ENCODE results near the gene KLHL30. TPM values are rescaled to one million over a fixed set of nuclear protein-coding genes. Genes with fewer than 3 reads are reported as not detected.

Gene KLHL30
- total RNA-seq, 1 experiment from 2014 or later, result not detected

DNA sequence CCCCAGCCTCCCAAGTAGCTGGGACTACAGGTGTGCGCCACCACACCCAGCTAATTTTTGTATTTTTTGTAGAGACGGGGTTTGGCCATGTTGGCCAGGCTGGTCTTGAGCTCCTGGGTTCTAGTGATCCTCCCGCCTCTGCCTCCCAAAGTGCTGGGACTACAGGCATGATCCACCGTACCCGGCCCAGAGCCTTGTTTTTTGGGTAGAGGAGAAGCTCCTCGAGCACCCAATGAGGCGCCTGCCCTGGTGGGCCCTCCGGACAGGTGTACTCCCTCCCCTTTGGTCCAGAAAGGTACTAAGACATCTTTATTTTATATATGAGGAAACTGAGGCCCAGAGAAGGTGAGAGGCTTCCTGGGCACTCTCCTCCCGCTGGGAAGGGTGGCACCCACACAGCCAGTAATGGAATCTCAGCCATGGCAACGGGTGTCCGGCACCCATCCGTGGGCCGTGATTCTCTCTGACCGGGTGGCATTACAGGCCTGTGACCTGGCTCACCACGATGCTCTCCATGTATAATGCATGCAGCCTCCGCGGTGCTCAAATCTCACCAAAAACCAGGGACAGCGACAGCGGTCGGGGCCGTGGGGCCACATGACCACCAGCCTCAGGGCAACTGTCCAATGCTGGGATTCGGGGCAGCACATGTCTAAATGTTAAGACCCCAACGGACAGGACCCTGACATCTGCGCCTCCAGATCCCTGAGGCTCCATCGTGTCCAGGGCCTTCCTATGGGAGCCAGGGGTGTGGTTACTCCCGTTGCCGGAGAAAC lies 16.8 kb upstream of the KLHL30 start:
- Histone ChIP-seq H3K14ac (ENCODE audit: insufficient read depth, low read length) (no peak overlapping the region), H3K23me2 (ENCODE audit: insufficient read length, low read depth, low read length, poor library complexity, severe bottlenecking) (no peaks in the 10 kb centered on the region), H2BK20ac (ENCODE audit: low read depth, low read length, poor library complexity, severe bottlenecking) (no peak overlapping the region), H3K4me1 (ENCODE audit: insufficient read depth, low read length) (no peaks in the 10 kb centered on the region), H3K18ac (ENCODE audit: insufficient read length, low read depth, low read length) (no peak overlapping the region), H3K23ac (ENCODE audit: insufficient read length, low read depth, low read length) (no peak overlapping the region), H3K27me3 (ENCODE audit: insufficient read depth, low read length) (no peaks in the 10 kb centered on the region), H3K27ac (ENCODE audit: insufficient read length, low read depth, low read length) (no peak overlapping the region), H3K79me1 (ENCODE audit: insufficient read depth, low read depth, low read length, poor library complexity, severe bottlenecking) (no peaks in the 10 kb centered on the region), H4K5ac (ENCODE audit: insufficient read length, low read depth, low read length) (no peak overlapping the region), H2BK5ac (ENCODE audit: insufficient read length, low read length) (no peak overlapping the region), H2BK120ac (ENCODE audit: low read depth, low read length, poor library complexity, severe bottlenecking) (no peak overlapping the region), H3K9me3 (ENCODE audit: control insufficient read depth, low read depth, low read length) (no peaks in the 10 kb centered on the region), H4K91ac (ENCODE audit: insufficient read length, low read depth, low read length) (no peak overlapping the region), H2AFZ (ENCODE audit: low read length) (no peak overlapping the region), H3K4me2 (ENCODE audit: insufficient read depth, insufficient read length, low read length) (no peak overlapping the region), H3T11ph (ENCODE audit: low read length) (no peak overlapping the region), H4K20me1 (ENCODE audit: control insufficient read depth, insufficient read depth, insufficient read length) (no peaks in the 10 kb centered on the region), H2BK12ac (ENCODE audit: insufficient read length, low read depth, low read length) (no peak overlapping the region), H3K4ac (ENCODE audit: low read depth, low read length) (no peak overlapping the region), H2AK5ac (ENCODE audit: insufficient read length, low read length) (no peak overlapping the region), H2BK15ac (ENCODE audit: low read depth, low read length) (no peak overlapping the region), H3K56ac (ENCODE audit: insufficient read length, low read depth, low read length) (no peak overlapping the region), H3K79me2 (ENCODE audit: insufficient read depth, low read length) (no peaks in the 10 kb centered on the region), H4K8ac (replicated peaks; ENCODE audit: insufficient read length, low read depth, low read length) (no peak overlapping the region), H3K9ac (ENCODE audit: extremely low read depth, insufficient read length, low read length) (no peak overlapping the region)
- TF ChIP-seq, protein P1, sequence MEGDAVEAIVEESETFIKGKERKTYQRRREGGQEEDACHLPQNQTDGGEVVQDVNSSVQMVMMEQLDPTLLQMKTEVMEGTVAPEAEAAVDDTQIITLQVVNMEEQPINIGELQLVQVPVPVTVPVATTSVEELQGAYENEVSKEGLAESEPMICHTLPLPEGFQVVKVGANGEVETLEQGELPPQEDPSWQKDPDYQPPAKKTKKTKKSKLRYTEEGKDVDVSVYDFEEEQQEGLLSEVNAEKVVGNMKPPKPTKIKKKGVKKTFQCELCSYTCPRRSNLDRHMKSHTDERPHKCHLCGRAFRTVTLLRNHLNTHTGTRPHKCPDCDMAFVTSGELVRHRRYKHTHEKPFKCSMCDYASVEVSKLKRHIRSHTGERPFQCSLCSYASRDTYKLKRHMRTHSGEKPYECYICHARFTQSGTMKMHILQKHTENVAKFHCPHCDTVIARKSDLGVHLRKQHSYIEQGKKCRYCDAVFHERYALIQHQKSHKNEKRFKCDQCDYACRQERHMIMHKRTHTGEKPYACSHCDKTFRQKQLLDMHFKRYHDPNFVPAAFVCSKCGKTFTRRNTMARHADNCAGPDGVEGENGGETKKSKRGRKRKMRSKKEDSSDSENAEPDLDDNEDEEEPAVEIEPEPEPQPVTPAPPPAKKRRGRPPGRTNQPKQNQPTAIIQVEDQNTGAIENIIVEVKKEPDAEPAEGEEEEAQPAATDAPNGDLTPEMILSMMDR (conservative IDR thresholded peaks at IDR 0.05), result no peak
- H3K4me1 Mint-ChIP-seq, result no peaks in the 10 kb centered on the region
- no peaks in the 10 kb centered on the region for H3K36me3 Mint-ChIP-seq (ENCODE audit: insufficient read depth in 1 of 3, low read depth in 3 of 3)
- no peak for DNase-seq
- peaks cover 9% of the 10 kb centered on the region for H3K27me3 Mint-ChIP-seq (ENCODE audit: low read depth)
- no CpG with 5 or more reads among the region's 27 CpGs for WGBS (ENCODE audit: extremely low coverage, insufficient read length, low lambda C conversion rate)
- peaks cover 2 to 11% of the 10 kb centered on the region in 2 experiments; a peak in 4 of 5 replicates for H3K9me3 Mint-ChIP-seq
- no peak overlapping the region; a peak in 1 of 7 replicates for H3K27ac Mint-ChIP-seq
- H3K4me3 Mint-ChIP-seq, result no peak overlapping the region
